K562 treated with DMSO at 1 percent for 12 hours (cell line): ENCODE results near the gene PISD. TPM values are rescaled to one million over a fixed set of nuclear protein-coding genes. Genes with fewer than 3 reads are reported as not detected.

Source experiments
- total RNA-seq: library from RNA; unstranded; fragments of 300-600 nt; gene quantifications from 2 replicates; pipeline ENCODE4 v1.2.3, GENCODE V29; 2022; ENCODE audit not compliant: insufficient read depth

PISD gene
- total RNA-seq, result 16.1 and 26.0 TPM in 2 replicates

GRCh38 chr22:31661851-31662667, at the start of gene PISD:
Gene PISD (minus strand): TSS chr22:31662215. CDS start chr22:31662208, 7 bp downstream.

Other genes with a start within 250 kb of the PISD start
- 4.5 and 11.5 TPM in 2 replicates for gene EIF4ENIF1, start 172.4 kb downstream of the PISD start, total RNA-seq
- 17.0 and 19.5 TPM in 2 replicates for gene SFI1, start 165.7 kb downstream of the PISD start, total RNA-seq
- 4.8 and 16.3 TPM in 2 replicates for gene PRR14L, start 87.9 kb upstream of the PISD start, total RNA-seq
- gene DEPDC5, start 91.8 kb upstream of the PISD start, total RNA-seq, result 6.4 and 9.0 TPM in 2 replicates